Uterus (tissue), 2 donors: Measurements from ENCODE around the gene AFMID.

Source experiments
- POLR2A ChIP-seq, 2 donors: fragments of 450-650 bp; IDR thresholded peaks; one replicate each; pipeline ENCODE4 v1.6.1; 2016; ENCODE audit warnings: antibody characterized with exemption in 2 of 2, mild to moderate bottlenecking in 1 of 2, moderate library complexity in 1 of 2
- TF ChIP-seq, protein P1 (sequence below), 4 experiments: fragments of 200-600 bp in 2 of 4; fragments of 450-650 bp in 2 of 4; sonication (generic) in 2 of 4; IDR thresholded peaks; one replicate each; pipeline ENCODE4 v1.5.1; 2016 to 2019; ENCODE audit warnings: antibody characterized with exemption in 4 of 4, mild to moderate bottlenecking in 2 of 4, moderate library complexity in 1 of 4

- TF ChIP-seq POLR2A (IDR thresholded peaks at IDR 0.05), result no peak
- TF ChIP-seq, protein P1, sequence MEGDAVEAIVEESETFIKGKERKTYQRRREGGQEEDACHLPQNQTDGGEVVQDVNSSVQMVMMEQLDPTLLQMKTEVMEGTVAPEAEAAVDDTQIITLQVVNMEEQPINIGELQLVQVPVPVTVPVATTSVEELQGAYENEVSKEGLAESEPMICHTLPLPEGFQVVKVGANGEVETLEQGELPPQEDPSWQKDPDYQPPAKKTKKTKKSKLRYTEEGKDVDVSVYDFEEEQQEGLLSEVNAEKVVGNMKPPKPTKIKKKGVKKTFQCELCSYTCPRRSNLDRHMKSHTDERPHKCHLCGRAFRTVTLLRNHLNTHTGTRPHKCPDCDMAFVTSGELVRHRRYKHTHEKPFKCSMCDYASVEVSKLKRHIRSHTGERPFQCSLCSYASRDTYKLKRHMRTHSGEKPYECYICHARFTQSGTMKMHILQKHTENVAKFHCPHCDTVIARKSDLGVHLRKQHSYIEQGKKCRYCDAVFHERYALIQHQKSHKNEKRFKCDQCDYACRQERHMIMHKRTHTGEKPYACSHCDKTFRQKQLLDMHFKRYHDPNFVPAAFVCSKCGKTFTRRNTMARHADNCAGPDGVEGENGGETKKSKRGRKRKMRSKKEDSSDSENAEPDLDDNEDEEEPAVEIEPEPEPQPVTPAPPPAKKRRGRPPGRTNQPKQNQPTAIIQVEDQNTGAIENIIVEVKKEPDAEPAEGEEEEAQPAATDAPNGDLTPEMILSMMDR (IDR thresholded peaks at IDR 0.05), result no peak
These were observed 21.3 kb downstream of the AFMID start for GRCh38 chr17:78208486-78208885.
